ENCODE measurements around the gene TTBK1.

The TTBK1 gene

GRCh38 chr6:43292763-43293318 is 49.6 kb downstream of the TTBK1 start:
- H3K27me3 ChIP-seq (ENCODE audit: insufficient read depth, poor library complexity, severe bottlenecking): peaks cover under 1% of the 10 kb centered on the region
- H3K4me3 ChIP-seq (replicated peaks; ENCODE audit: insufficient read depth, low read length): no peak overlapping the region
- DNase-seq (ENCODE audit: low read depth in 1 of 2, low spot score in 1 of 2): no peak
- no peak overlapping the region for H3K27ac ChIP-seq (replicated peaks)
- no peak for TF ChIP-seq SPI1 (IDR thresholded peaks at IDR 0.05; ENCODE audit: borderline replicate concordance, low read depth)

- H3K4me3 ChIP-seq (replicated peaks; ENCODE audit: insufficient read depth, low read length): no peak overlapping the region
- DNase-seq (ENCODE audit: low read depth in 1 of 2, low spot score in 1 of 2): no peak
- peaks cover 6% of the 10 kb centered on the region for H3K27me3 ChIP-seq (ENCODE audit: insufficient read depth, poor library complexity, severe bottlenecking)
- TF ChIP-seq GABPA (IDR thresholded peaks at IDR 0.05; ENCODE audit: low read depth) (no peak), CTCF (IDR thresholded peaks at IDR 0.05; ENCODE audit: insufficient read depth, low read length) (no peak), SPI1 (IDR thresholded peaks at IDR 0.05; ENCODE audit: borderline replicate concordance, low read depth) (no peak), POLR2AphosphoS5 (IDR thresholded peaks at IDR 0.05; ENCODE audit: low read depth) (no peak), REST (IDR thresholded peaks at IDR 0.05; ENCODE audit: insufficient replicate concordance, low read depth) (no peak)
- no peak overlapping the region for H3K27ac ChIP-seq (replicated peaks)
Measured at GRCh38 chr6:43293698-43294097, 50.4 kb downstream of the TTBK1 start.

- DNase-seq (ENCODE audit: low read depth in 1 of 2, low spot score in 1 of 2): no peak
- Histone ChIP-seq H3K27ac (replicated peaks) (no peak overlapping the region), H3K4me3 (replicated peaks; ENCODE audit: insufficient read depth, low read length) (no peak overlapping the region), H3K27me3 (ENCODE audit: insufficient read depth, poor library complexity, severe bottlenecking) (peaks cover 9% of the 10 kb centered on the region)
- TF ChIP-seq REST (IDR thresholded peaks at IDR 0.05; ENCODE audit: insufficient replicate concordance, low read depth) (no peak), POLR2AphosphoS5 (IDR thresholded peaks at IDR 0.05; ENCODE audit: low read depth) (no peak), CTCF (IDR thresholded peaks at IDR 0.05; ENCODE audit: insufficient read depth, low read length) (no peak), SPI1 (IDR thresholded peaks at IDR 0.05; ENCODE audit: borderline replicate concordance, low read depth) (no peak), GABPA (IDR thresholded peaks at IDR 0.05; ENCODE audit: low read depth) (no peak)
Measured at GRCh38 chr6:43294536-43294935, 51.3 kb downstream of the TTBK1 start.

GRCh38 chr6:43295456-43295855 is 52.2 kb downstream of the TTBK1 start:
- TF ChIP-seq CTCF (IDR thresholded peaks at IDR 0.05; ENCODE audit: insufficient read depth, low read length) (no peak), SPI1 (IDR thresholded peaks at IDR 0.05; ENCODE audit: borderline replicate concordance, low read depth) (no peak), REST (IDR thresholded peaks at IDR 0.05; ENCODE audit: insufficient replicate concordance, low read depth) (no peak), POLR2AphosphoS5 (IDR thresholded peaks at IDR 0.05; ENCODE audit: low read depth) (no peak), GABPA (IDR thresholded peaks at IDR 0.05; ENCODE audit: low read depth) (no peak)
- no peak for DNase-seq (ENCODE audit: low read depth in 1 of 2, low spot score in 1 of 2)
- Histone ChIP-seq H3K4me3 (replicated peaks; ENCODE audit: insufficient read depth, low read length) (no peak overlapping the region), H3K27ac (replicated peaks) (no peak overlapping the region), H3K27me3 (ENCODE audit: insufficient read depth, poor library complexity, severe bottlenecking) (peaks cover 10% of the 10 kb centered on the region)
